Hepatic stellate cell (primary cell): Measurements from ENCODE around the gene EPB41L1.
"Not testable (repeated sequence)": the region's sequence is repeated elsewhere in the genome, so short reads cannot be mapped to it uniquely, and the experiment has no call there.

ENCODE experiments used
- DNase-seq: peaks from one replicate; pipeline ENCODE4 v3.0.0; 2011; ENCODE audit warnings: low spot score

The EPB41L1 gene

DNA sequence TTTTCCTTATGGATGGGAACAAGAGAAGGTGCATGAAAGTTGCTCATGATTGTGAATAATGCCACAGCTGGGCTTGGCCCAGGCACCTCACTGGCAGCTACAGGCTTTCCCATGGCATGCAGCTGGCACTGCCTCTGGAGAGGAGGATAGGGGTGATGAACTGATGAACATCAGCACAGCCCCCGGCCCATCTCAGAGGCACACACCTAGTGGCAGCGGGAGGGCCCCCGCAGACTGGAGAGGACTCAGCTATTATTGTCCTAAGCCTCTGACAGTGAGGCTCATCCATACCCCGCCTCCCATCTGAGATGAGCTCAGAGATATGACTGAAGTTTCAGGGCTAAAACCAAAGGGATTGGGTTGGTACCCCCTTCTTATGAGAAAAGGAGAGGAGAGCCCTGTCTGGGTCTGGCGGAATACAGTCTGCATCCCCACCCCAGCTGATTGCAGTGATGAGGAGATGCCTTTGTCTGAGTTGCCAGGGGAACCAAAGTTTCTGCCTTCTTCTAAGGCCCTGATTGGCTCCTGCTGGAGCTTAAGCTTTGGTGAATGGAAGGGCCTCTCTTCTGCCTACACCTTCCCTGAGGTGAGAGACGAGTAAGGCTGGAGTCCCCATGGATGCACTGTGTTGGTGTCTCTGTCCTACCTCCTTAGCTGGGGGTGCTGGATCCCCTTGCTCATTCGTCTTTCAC lies 27.6 kb upstream of the EPB41L1 start:
- no peak for DNase-seq

DNA sequence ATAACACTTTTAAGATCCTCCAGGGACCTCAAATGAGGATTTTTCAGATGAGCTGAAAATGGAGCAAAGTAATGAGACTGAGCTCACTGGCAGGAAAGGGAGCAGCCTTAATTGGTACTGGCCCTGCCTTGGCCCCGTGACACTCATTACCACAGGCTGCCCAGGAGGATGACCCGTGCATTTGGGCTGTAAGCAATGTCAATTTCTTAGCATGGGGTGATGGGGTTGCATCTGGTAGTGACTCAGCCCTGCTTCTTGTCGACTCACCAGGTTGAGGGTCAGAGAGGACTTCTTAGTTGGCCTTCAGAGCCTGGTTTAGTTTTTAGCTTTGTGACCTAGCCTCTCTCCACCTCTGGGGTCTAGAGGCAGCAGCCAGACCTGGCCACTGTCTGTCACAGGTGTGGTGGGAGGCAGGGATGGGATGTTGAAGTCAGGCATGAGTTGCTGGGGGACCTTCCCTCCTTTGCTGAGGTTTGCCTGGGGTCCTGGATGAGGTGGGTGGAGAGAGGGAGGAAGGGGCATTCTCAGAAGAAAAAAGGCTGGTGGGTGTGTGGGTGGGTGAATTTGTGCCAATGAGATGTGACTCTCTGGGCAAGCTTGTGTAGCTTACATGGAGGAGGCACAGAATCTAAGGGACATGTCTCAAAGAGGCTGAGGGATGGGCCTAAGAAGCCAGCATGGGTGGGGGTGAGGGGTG lies 25.9 kb upstream of the EPB41L1 start:
- peak; percentile 79 for DNase-seq

DNA sequence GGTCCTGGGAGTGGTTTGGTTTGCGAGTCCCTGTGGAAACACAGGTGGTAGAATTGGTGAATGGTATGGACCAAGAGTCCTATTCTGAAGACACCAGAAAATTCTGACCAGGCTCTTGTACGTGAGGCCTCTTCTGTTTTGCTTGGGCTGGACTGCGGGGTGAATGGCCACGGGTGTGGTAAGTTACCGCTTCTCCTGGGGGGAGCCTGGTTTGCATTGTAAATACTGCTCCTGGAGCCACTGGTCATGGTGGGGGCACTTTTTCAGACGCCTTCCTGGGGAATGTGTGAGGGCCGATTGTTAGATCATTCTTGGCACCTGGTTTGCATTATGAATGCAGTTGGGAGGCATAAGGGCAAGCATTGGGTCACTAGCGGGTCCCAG lies 25.4 kb upstream of the EPB41L1 start:
- DNase-seq, result no peak

DNA sequence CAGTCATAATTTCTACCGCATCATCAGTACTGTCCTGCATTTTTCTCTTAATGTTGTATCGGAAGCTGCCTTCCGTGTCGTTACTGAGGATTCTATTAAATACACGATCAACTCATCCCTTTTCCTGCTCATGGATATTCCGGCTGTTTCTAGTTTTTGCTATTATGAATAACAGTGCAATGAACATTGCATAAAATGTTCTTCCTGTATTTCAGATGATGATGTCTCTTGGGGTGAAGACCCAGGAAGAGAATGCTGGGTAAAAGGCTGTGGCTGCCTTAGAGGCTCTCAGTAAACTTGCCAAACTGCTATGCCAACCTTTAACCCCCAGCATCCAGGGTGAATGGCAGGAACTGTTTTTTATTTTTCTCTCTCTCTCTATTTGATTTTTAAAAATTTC lies 24.1 kb upstream of the EPB41L1 start:
- no peak for DNase-seq

DNA sequence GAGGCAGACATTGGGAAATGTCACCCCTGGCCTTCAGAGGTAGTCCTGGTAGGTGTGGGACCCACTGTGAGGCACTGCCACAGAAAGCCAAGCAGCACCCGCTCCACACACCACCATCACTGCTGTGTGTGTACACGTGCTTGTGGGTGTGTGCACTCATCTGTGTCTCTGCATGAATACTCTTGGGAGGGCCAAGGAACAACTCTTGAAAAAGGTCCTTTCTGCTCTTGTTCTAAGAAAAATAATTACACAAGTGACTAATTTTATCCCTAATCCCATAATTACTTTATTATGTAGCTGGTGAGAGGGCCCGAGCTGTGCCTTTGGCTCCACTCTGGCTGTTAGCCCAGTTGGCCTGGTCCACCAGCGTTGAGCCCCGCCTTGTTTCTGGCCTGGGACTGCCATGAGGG lies 21.7 kb upstream of the EPB41L1 start:
- DNase-seq, result no peak

DNA sequence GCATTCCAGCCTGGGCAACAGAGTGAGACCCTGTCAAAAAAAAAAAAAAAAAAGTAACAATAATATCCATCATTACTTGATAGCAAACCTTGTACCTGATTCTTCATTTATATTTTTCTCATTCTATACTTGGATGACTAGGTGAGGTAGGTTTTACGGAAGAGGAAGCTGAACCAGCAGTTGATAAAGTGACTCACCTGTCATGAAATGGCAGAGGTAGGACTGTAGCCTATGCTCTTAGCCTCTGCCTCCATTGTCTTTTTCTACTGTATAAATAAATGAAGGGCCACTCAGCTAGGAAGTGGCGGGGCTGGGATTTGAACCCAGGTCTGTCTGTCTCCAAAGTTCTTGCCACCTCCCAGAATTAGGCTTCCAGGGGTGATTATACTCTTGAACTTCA lies 20.7 kb upstream of the EPB41L1 start:
- no peak for DNase-seq

DNA sequence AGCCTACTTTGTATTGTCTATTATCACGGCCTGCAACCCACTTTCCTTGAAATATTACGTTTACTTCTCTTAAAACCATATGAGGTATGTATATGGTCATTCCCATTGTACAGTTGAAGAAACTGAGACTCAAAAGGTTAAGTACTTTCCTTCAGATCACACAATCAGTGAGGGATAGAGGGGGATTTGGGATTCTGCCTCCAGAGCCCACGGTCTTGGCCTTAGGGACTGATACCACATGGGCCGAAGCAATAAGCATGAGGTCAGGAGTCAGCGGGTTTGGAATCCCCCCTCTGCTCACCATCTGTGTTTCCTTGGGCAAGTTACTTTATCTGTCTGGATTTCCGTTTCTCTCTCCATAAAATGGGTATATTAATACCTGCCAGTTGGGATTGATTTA lies 19.4 kb upstream of the EPB41L1 start:
- no peak for DNase-seq

DNA sequence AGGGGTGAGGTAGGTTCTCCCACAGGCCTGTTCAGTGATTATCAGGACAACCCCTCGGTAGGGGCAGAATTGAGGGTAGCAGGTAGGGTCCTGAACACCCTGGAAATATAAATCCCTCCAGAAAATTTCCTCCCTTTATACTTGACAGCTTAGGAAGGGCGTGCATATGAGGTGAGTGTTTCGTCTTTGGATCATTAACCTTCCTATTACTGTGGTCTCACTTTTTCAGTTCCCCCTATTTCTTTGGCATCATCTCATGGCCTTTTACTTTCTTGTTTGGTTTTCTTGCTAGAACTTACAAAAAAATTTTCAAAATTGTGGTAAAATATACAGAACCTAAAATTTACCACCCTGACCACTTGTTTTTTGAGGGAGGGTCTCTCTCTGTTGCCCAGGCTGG lies 18.7 kb upstream of the EPB41L1 start:
- no peak for DNase-seq

DNA sequence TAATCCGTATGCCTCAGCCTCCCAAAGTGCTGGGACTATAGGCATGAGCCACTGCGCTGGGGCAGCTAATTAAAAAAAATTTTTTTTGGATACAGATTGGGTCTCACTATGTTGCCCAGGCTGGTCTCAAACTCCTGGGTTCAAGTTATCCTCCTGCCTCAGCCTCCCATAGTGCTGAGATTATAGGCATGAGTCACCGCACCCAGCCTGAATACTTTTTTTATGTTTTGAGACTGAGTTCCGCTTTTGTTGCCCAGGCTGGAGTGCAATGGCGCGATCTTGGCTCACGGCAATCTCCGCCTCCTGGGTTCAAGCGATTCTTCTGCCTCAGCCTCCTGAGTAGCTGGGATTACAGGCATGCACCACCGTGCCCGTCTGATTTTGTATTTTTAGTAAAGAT lies 17.2 kb upstream of the EPB41L1 start:
- DNase-seq, result not testable (repeated sequence)

DNA sequence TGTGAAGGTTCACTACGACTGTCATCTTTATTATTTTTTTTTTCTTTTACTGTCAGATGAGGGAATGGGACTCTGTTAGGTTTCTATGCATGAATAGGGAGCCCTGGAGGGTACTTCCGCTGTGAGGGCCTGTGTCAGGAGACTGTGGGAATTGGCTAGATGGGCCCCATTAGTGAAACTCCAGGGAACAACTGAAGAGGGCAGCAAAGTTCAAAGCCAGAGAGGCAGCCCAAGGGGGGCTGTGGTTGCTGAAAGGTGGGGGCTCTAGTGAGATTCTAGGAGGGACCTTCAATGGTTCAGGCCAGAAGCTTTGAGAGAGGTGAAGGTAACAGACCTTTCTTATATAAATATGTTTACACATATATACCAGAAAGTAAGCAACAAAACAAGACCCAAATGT lies 13.2 kb upstream of the EPB41L1 start:
- no peak for DNase-seq

DNA sequence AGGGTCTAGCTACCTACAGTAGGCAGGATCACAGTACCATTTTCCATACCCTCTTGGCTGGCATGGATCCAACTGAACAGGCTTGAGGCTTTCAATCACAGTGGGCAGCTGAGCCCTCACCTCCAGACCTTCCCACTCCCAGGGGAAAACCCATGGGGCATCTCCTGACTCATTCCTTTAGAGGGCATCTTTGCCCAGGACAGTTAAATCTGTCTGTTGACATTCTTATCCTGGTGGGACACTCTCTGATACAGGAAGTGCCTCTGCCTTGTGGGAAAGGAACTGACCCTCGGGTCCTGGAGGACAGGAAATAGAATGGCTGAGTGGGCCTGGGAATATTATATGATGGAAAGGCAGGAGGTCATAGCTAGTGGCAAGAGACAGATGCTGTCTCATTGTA lies 10.2 kb upstream of the EPB41L1 start:
- DNase-seq, result no peak

DNA sequence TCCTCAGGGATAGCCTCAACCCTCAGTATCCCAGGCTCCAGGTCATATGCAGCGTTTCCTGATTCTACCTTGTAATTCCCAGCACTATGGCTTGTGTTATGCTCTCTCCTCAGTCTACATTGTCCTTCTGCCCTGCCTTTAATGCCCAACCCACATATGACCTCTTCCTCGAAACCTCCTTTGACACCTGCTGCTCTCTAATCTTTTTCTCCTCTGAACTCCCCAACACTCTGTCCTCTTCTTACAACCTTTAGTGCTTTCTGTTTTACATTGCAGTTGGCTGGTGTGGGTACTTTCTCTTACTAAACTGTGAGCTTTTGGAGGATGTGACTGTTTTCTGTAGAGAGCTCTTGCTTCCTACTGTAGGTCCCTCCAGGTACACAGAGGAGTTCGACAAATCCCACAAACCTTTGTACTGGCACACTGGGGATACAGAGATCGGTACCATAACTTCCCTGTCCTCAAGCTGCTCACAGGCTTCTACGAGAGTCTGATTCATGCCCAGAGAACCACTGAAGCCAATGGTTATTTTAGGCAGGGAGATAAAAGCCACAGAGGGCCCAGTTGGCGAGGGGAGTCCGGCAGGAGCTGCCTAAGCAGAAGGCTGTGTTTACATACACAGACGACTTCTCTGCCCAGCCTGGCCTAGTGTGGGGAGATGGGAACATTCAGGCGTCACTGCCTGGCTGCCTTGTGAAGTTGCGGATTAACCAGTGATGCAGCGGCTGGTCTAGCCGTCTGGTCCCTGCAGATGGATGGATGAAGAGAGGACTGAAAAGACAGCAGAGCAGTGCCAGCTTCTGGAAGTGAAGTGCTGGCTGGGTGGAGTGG lies 8.4 kb upstream of the EPB41L1 start:
- DNase-seq, result no peak

DNA sequence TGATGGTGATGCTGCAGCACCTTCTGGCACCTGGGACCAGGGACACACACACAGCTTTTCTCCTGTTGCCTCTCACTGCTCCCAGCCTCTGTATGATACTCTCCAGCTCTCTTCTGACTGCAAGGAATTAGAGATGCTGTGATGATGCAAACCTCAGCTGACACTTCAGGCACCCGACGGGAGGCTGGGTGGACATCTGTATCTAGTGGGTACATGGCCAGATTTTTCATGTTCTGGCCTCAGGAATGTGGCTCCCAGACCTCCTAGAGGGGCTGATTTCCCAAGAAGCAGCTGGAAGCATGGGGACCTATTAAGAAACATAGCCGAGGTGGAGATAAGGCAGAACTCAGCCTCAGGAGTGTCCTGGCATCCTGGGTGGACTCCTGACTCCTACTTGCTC lies 6.8 kb upstream of the EPB41L1 start:
- peak; percentile 59 for DNase-seq

DNA sequence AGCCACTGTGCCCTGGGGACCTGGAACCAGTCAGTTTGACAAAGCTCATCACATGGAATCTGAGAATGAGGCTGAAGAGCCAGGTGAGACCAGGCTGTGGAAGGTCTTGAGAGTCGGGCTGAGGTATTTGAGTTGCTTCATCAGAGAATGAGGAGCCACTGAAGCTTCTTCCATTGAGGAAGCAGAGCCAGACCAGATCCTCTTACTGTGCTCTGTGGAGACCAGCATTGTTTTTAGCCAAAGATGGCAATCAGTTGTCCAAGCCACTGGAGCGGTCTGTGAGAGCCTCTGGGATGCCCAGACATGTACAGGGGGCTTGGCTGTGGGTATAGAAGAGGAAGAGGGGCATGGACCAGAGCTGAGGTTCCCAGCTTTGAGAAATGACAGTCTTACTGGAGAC lies 6.1 kb upstream of the EPB41L1 start:
- no peak for DNase-seq

DNA sequence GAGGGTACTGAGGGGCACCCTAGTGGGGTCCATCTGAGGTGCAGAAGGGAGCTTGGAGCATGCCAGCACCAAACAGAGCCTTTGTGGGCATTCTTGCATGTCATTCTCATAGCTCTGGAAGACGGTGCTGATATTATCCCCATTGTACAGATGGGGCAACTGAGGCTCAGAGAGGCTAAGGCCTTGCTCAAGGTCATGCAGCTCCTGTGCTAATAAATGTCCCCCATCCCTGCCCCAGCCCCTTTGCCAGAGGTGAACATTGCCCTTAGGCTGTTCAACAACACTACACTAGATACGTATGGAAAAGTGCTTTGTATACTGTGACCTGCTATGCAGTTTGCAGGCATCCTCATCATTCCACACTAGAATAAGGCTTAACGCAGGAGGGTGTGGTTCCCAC lies 5.5 kb upstream of the EPB41L1 start:
- DNase-seq, result no peak

DNA sequence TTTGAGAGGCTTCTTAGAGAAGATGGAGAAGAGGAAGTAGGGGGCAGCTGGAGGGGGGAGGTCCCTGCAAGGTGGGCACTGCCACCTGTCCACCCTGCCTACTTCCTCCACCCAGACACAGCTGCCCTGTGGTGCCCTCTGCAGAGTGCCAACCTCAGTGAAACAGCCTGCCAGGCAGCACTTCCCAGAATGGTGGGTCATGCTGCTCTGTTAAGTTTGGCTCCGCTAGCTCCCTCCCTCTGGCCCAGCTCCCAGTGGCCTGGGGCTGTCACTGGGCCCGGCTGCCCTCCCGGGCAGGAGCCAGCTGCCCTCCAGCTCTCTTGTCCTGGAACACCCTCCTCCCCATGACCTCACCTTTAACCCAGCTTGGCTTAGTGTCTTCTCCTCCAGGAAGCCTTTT lies 5.1 kb upstream of the EPB41L1 start:
- no peak for DNase-seq

DNA sequence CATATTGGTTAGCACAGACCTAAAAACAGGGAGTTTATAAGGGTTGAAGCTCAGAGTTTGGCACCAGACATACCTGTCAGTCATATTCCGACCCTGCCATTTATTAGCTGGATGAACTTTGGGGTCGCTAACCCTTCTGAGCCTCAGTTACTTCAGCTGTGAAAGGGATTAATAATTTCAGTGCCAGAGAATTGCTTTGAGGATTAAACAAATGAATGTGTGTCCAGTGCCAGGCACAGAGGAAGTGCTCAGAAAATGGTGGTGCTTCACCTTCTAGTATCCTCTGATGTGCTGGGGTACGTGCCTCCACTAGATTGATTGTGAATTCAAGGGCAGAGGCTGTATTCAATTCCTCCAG lies 4.1 kb upstream of the EPB41L1 start:
- no peak for DNase-seq

DNA sequence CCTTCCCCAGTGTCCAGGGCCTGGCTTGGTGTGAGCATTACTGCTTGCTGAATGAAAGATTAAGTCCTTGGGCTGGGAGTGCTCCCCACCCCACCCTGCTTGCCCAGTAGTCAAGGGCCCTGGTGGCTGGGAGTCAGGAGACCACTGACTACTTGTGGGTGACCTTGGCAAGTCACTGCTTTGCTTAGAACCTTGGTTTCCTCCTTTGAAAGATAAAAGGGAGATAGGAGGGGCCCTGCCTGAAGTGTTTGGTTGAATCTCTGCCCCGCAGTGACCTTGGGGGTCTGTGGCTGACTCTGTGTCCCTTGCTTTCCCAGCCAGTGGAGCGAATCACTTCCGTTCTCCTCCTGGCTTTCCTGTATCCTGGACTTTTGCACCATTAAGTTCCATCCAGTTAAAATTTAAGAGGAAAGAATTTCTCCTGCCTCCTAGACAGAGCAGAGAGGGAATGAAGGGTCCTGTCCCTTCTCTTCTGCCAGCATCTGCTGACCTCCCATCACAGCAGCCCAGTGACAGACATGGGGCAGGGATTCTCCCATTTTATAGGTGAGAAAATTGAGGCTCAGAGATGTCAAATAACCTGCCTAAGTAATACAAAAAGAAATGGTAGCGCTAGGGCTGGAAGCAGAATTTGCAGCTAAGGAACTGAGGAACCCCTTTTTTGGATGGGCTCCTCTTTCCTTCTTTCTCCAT lies 3.5 kb upstream of the EPB41L1 start:
- DNase-seq, result no peak

DNA sequence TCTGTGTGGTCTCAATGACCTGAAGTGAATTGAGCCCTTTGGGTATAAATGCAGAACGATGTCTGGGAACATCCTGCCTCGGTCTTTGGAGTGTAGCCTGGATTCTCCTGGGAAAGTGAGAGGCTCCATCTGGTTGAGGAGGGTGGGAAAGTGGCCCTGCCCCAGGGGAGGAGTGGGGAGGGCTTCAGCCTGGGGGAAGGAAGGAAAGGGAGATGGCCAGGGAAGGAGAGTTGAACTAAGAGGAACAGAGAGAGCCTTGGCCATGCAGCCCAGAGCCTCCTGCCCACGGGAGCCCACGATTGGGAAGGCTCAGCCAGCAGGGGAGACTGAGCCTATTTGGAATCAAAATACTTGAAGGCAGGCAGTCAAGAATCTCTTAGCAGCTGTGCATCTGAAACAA lies 2.3 kb upstream of the EPB41L1 start:
- DNase-seq, result no peak

DNA sequence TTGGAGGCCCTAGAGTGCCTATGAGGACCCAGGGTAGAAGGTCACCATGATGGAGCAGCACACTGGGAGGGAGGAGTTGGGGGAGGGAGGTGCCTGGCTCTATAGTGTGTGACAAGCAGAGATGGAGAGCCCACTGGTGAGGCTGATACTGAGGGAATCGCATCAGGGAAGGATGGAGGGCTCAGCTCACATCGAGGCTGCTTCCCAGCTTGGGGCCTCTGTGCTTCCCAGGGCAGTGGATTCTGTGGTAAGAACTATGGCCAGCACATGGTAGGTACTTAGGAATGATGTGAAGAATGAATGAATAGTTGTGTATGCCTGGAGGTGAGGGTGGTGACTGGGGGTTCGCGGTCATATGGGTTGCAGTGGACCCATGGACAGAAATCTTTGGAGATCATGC lies 1.3 kb upstream of the EPB41L1 start:
- no peak for DNase-seq

DNA sequence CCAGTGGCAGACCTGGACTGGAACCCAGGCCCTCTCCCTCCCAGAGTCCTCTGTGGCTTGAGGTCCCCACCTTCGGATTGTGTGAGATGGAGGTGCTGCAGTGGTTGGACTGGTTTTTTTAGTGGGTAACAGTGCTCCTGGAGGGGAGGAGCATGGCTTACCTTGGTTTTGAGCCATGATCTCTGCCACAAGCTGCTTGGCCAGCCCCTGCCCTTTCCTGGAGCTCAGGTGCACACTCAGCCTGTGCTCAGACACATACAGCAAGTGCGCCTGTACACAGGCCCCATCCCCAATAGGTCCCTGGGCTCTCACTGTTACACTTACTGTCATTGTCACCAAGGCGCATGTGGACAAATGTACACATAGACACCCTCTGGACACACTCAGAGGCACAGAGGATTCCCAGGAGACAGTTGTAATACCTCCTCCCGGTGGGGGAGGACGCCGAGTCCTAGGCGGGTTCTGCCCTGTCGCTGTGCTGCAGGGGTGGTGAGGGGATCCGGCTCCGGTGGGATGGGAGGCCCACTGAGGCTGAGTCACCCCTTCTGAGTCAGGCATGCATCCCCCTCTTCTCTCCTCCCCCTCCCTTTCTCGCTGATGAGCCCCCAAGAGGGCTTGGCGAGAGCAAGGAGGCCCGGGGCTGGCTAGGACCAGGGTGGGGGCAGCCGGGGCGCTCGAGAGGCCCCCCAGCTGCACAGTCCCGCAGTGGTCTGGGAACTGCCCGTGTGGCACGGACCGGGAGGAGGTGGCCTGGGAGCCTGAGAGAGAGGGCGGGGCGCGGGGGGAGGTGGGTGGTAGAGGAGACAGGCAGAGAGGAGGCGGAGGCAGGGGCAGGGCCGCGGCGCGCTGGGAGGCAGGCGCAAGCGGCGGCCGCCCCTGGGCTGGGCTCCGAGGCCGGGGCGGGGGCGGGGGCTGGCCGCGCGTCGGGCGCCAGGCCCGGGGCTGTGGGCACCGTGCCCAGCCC lies 522 bp upstream of the EPB41L1 start:
- DNase-seq, result peak; percentile 82

DNA sequence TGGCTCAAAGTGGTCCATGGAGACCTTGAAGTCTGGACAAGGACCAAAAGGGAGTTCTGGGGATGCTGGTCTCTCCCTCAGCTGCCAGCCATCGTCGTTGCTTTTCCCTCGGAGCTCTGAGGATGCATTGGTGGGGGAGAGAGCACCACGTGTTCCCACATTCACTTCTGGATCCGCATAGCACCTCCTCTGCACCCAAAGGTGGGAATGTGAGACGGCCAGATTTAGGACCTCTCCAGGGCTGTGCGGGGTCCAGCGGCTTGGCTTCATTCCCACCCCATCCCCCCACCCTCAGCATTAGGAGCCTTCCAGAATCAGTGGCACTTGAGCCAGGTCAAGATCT lies 1.1 kb downstream of the EPB41L1 start:
- no peak for DNase-seq
